Mesenchymal stem cell (in vitro differentiated cells and primary cell): ENCODE results near the gene PRRC2B.

Experiments
- DNase-seq: peaks from one replicate; pipeline ENCODE4 v3.0.0-alpha.2; 2013
- H2AFZ ChIP-seq: one replicate; pipeline ENCODE4 v1.6.1; 2013; ENCODE audit warnings: low read depth, mild to moderate bottlenecking, control low read depth, inconsistent platforms, low read length, moderate library complexity
- H2AK5ac ChIP-seq: 2 replicates; pipeline ENCODE4 v1.6.1; 2013; ENCODE audit warnings: low read length, moderate library complexity, mild to moderate bottlenecking, inconsistent platforms; ENCODE audit not compliant: severe bottlenecking
- H2BK120ac ChIP-seq: one replicate; pipeline ENCODE4 v1.6.1; 2013; ENCODE audit warnings: low read depth, mild to moderate bottlenecking, inconsistent platforms, low read length, moderate library complexity
- H2BK12ac ChIP-seq, 2 experiments: one replicate each; pipeline ENCODE4 v1.6.1; 2013; ENCODE audit warnings: inconsistent platforms in 2 of 2, low read length in 2 of 2, mild to moderate bottlenecking in 2 of 2, moderate library complexity in 2 of 2, control low read depth in 1 of 2
- H2BK15ac ChIP-seq: one replicate; pipeline ENCODE4 v1.6.1; 2013; ENCODE audit warnings: mild to moderate bottlenecking, low read depth, inconsistent platforms; ENCODE audit not compliant: poor library complexity, severe bottlenecking
- H2BK5ac ChIP-seq: 2 replicates; pipeline ENCODE4 v1.6.1; 2013; ENCODE audit warnings: low read depth, mild to moderate bottlenecking, low read length, control low read depth, inconsistent platforms; ENCODE audit not compliant: poor library complexity, severe bottlenecking
- H3K14ac ChIP-seq, 2 experiments: one replicate each; pipeline ENCODE4 v1.6.1; 2013; ENCODE audit warnings: inconsistent platforms in 2 of 2, low read length in 2 of 2, control low read depth in 1 of 2, mild to moderate bottlenecking in 1 of 2, moderate library complexity in 1 of 2
- H3K18ac ChIP-seq, 2 experiments: one replicate each; pipeline ENCODE4 v1.6.1; 2013; ENCODE audit warnings: inconsistent platforms in 2 of 2, low read length in 2 of 2, control low read depth in 1 of 2, low read depth in 1 of 2, mild to moderate bottlenecking in 1 of 2
- H3K23ac ChIP-seq, 2 experiments: one replicate each; pipeline ENCODE4 v1.6.1; 2013; ENCODE audit warnings: inconsistent platforms in 2 of 2, low read length in 2 of 2, mild to moderate bottlenecking in 2 of 2, moderate library complexity in 2 of 2, control low read depth in 1 of 2
- H3K27ac ChIP-seq: 2 replicates; pipeline ENCODE4 v1.5.1; 2013; ENCODE audit warnings: mild to moderate bottlenecking, moderate library complexity, low read length, control low read depth, inconsistent platforms; ENCODE audit not compliant: poor library complexity, severe bottlenecking
- H3K27me3 ChIP-seq, 2 experiments: 2 replicates each; pipeline versions ENCODE4 v1.6.1 to v1.7.0; 2013; ENCODE audit warnings: low read length in 2 of 2, mild to moderate bottlenecking in 2 of 2, moderate library complexity in 2 of 2, control low read depth in 1 of 2, inconsistent platforms in 1 of 2; ENCODE audit not compliant: control insufficient read depth in 1 of 2, insufficient read depth in 1 of 2
- H3K36me3 ChIP-seq, 2 experiments: 2 replicates each; pipeline versions ENCODE4 v1.6.1 to v1.7.0; 2013; ENCODE audit warnings: low read length in 2 of 2, control low read depth in 1 of 2, inconsistent platforms in 1 of 2, low read depth in 1 of 2, mild to moderate bottlenecking in 1 of 2; ENCODE audit not compliant: insufficient read depth in 2 of 2, control insufficient read depth in 1 of 2
- H3K4ac ChIP-seq, 2 experiments: one replicate each; pipeline ENCODE4 v1.6.1; 2013; ENCODE audit warnings: inconsistent platforms in 2 of 2, low read length in 2 of 2, mild to moderate bottlenecking in 2 of 2, moderate library complexity in 2 of 2, control low read depth in 1 of 2, low read depth in 1 of 2
- H3K4me1 ChIP-seq: 2 replicates; pipeline ENCODE4 v1.6.1; 2013; ENCODE audit warnings: low read depth, low read length, control low read depth; ENCODE audit not compliant: control insufficient read depth, insufficient read depth
- H3K4me2 ChIP-seq: 2 replicates; pipeline ENCODE4 v1.6.1; 2013; ENCODE audit warnings: low read length, mild to moderate bottlenecking, inconsistent platforms; ENCODE audit not compliant: poor library complexity, severe bottlenecking
- H3K4me3 ChIP-seq, 2 experiments: 2 replicates each; pipeline versions ENCODE4 v1.5.1 to v1.7.0; 2013; ENCODE audit warnings: low read length in 2 of 2, mild to moderate bottlenecking in 2 of 2, control low read depth in 1 of 2, low read depth in 1 of 2; ENCODE audit not compliant: insufficient read depth in 1 of 2
- H3K79me1 ChIP-seq: replicated peaks from 2 replicates; pipeline ENCODE4 v1.6.1; 2013; ENCODE audit warnings: mild to moderate bottlenecking, control low read depth, low read length, inconsistent platforms; ENCODE audit not compliant: poor library complexity, severe bottlenecking
- H3K9ac ChIP-seq: 2 replicates; pipeline ENCODE4 v1.7.0; 2013; ENCODE audit warnings: mild to moderate bottlenecking, low read length, moderate library complexity
- H3K9me3 ChIP-seq: 2 replicates; pipeline ENCODE4 v1.7.0; 2013; ENCODE audit warnings: mild to moderate bottlenecking, low read length; ENCODE audit not compliant: control insufficient read depth
- H4K8ac ChIP-seq: one replicate; pipeline ENCODE4 v1.6.1; 2013; ENCODE audit warnings: inconsistent platforms, mild to moderate bottlenecking, low read length, moderate library complexity
- H4K91ac ChIP-seq: one replicate; pipeline ENCODE4 v1.6.1; 2013; ENCODE audit warnings: mild to moderate bottlenecking, low read length, inconsistent platforms
- whole genome bisulfite sequencing: methylation state at CpG from one replicate; pipeline ENCODE4 v1.1.7; 2013; ENCODE audit warnings: mixed read lengths; 5-methylcytosine and 5-hydroxymethylcytosine counted together

Gene PRRC2B

GRCh38 chr9:131485206-131485605 is 91.3 kb downstream of the PRRC2B start:
- no peak overlapping the region for H3K9ac ChIP-seq
- no peak overlapping the region for H4K8ac ChIP-seq
- H3K23ac ChIP-seq, result no peak overlapping the region
- no peak overlapping the region for H3K27ac ChIP-seq
- peaks cover 61% of the 10 kb centered on the region for H3K79me1 ChIP-seq
- no peak overlapping the region for H2BK120ac ChIP-seq
- no peak overlapping the region for H2BK15ac ChIP-seq
- no peak for DNase-seq
- H3K4me2 ChIP-seq, result no peak overlapping the region
- no peak overlapping the region for H3K4ac ChIP-seq
- no peak overlapping the region for H3K14ac ChIP-seq
- no peak overlapping the region for H4K91ac ChIP-seq
- H3K18ac ChIP-seq, result no peak overlapping the region
- H2BK5ac ChIP-seq, result no peak overlapping the region
- H2BK12ac ChIP-seq, result no peak overlapping the region
- H3K36me3 ChIP-seq, result peaks cover 95 to 96% of the 10 kb centered on the region in 2 experiments
- 88% methylated on average over 12 of the region's 12 CpGs for whole genome bisulfite sequencing
- H2AK5ac ChIP-seq, result no peak overlapping the region
- H3K9me3 ChIP-seq, result no peaks in the 10 kb centered on the region
- no peak overlapping the region for H3K4me3 ChIP-seq
- H3K4me1 ChIP-seq, result no peaks in the 10 kb centered on the region
- no peaks in the 10 kb centered on the region for H3K27me3 ChIP-seq
- no peak overlapping the region for H2AFZ ChIP-seq

GRCh38 chr9:131485728-131486422 is 92.0 kb downstream of the PRRC2B start:
- Histone ChIP-seq H2BK120ac (no peak overlapping the region), H3K9ac (no peak overlapping the region), H2BK15ac (no peak overlapping the region), H3K79me1 (peaks cover 65% of the 10 kb centered on the region), H3K4ac (no peak overlapping the region), H4K8ac (no peak overlapping the region), H2AK5ac (no peak overlapping the region), H3K14ac (no peak overlapping the region), H3K18ac (no peak overlapping the region), H3K4me1 (no peaks in the 10 kb centered on the region), H2BK5ac (no peak overlapping the region), H3K9me3 (no peaks in the 10 kb centered on the region), H3K4me2 (no peak overlapping the region), H3K23ac (no peak overlapping the region), H3K27me3 (no peaks in the 10 kb centered on the region), H3K36me3 (peaks cover 95 to 96% of the 10 kb centered on the region in 2 experiments), H2AFZ (no peak overlapping the region), H2BK12ac (no peak overlapping the region), H3K27ac (no peak overlapping the region), H3K4me3 (no peak overlapping the region), H4K91ac (no peak overlapping the region)
- WGBS, result 96% methylated on average over 17 of the region's 19 CpGs
- DNase-seq, result no peak

GRCh38 chr9:131487001-131487400 is 93.1 kb downstream of the PRRC2B start:
- H3K4me1 ChIP-seq, result no peaks in the 10 kb centered on the region
- peaks cover 98 to 99% of the 10 kb centered on the region in 2 experiments for H3K36me3 ChIP-seq
- no peaks in the 10 kb centered on the region for H3K27me3 ChIP-seq
- 87% methylated on average over 9 of the region's 9 CpGs for WGBS
- no peak overlapping the region for H2BK15ac ChIP-seq
- H4K91ac ChIP-seq, result no peak overlapping the region
- no peak overlapping the region for H2BK5ac ChIP-seq
- H3K27ac ChIP-seq, result no peak overlapping the region
- no peak overlapping the region for H4K8ac ChIP-seq
- no peak overlapping the region for H2BK120ac ChIP-seq
- no peak overlapping the region for H3K18ac ChIP-seq
- no peak overlapping the region for H3K14ac ChIP-seq
- H2AK5ac ChIP-seq, result no peak overlapping the region
- no peak overlapping the region for H3K4me2 ChIP-seq
- no peak overlapping the region for H2AFZ ChIP-seq
- no peak overlapping the region for H3K9ac ChIP-seq
- no peak for DNase-seq
- no peak overlapping the region for H3K23ac ChIP-seq
- no peak overlapping the region for H2BK12ac ChIP-seq
- no peak overlapping the region for H3K4ac ChIP-seq
- peaks cover 69% of the 10 kb centered on the region for H3K79me1 ChIP-seq
- H3K4me3 ChIP-seq, result no peak overlapping the region
- no peaks in the 10 kb centered on the region for H3K9me3 ChIP-seq

- Histone ChIP-seq H2AK5ac (no peak overlapping the region), H3K4me3 (no peak overlapping the region), H2BK5ac (no peak overlapping the region), H3K79me1 (peaks cover 68% of the 10 kb centered on the region), H3K4me1 (no peaks in the 10 kb centered on the region), H3K9me3 (no peaks in the 10 kb centered on the region), H3K4me2 (no peak overlapping the region), H2AFZ (no peak overlapping the region), H3K9ac (no peak overlapping the region), H2BK15ac (no peak overlapping the region), H3K4ac (no peak overlapping the region), H3K27ac (no peak overlapping the region), H4K91ac (no peak overlapping the region), H2BK120ac (no peak overlapping the region), H3K27me3 (no peaks in the 10 kb centered on the region), H4K8ac (no peak overlapping the region), H3K36me3 (peaks cover 98 to 99% of the 10 kb centered on the region in 2 experiments), H3K18ac (no peak overlapping the region), H3K23ac (no peak overlapping the region), H2BK12ac (no peak overlapping the region), H3K14ac (no peak overlapping the region)
- no peak for DNase-seq
- WGBS, result 93% methylated on average over 14 of the region's 14 CpGs
These were observed 93.7 kb downstream of the PRRC2B start for GRCh38 chr9:131487621-131488031.
